NAMALWA (cell line): ENCODE data around the gene AGPS.
"Not testable (repeated sequence)": the region's sequence is repeated elsewhere in the genome, so short reads cannot be mapped to it uniquely, and the experiment has no call there.

Source experiments
- DNase-seq: peaks from one replicate; pipeline ENCODE4 v3.0.0-alpha.2; 2015; ENCODE audit warnings: low spot score

Gene AGPS

DNA sequence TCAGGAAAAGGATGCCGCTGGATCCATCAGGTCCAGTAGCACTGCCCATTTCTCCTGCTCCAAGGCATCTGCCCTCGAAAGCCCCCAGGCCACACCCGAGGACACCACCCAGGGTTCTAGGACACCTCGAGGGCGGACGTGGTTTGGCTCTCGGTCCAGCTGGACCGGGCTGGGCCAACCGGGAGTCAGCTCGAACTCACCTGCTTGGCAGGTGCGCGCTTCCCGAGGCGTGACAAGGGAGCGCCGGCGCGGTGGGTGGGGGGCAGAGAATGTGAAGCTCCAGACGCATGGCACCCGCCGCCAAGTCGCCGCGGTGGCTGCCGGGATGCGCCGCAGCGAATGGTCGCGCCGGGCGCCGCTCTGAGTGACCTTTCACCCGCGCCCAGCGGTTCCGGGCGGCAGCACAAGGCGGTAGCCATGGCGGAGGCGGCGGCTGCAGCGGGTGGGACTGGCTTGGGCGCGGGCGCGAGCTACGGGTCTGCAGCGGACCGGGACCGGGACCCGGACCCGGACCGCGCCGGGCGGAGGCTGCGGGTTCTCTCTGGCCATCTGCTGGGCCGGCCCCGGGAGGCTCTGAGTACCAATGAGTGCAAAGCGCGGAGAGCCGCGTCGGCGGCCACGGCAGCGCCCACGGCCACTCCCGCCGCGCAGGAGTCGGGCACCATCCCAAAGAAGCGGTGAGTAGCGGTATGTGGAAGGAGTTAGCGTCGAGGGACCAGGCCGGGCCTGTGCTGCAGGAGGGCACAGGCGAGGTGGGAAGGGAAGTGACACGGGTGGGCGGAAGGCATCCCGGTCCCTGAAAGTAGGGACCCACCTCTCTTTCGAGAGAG lies at the start of gene AGPS:
Gene AGPS (plus strand): TSS at position 401 of the 830 bp plus-strand sequence. CDS start 17 bp downstream, at position 418.
- DNase-seq = peak; percentile 62

DNA sequence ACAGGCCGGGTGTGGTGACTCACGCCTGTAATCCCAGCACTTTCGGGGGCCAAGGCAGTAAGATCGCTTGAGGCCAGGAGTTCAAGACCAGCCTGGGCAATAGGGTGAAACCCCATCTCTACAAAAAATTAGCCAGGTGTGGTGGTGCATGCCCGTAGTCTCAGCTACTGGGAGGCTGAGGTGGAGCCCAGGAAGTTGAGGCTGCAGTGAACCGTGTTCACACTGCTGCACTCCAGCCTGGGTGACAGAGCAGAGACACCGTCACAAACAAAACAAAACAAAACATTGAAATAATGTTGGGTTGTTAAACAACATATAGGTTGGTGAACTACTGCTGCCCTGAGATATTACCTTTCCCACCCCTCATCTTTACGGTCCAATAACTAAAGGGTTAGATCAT lies 48.8 kb upstream of the AGPS start:
- no peak for DNase-seq

GRCh38 chr2:177344316-177344715 lies 48.3 kb upstream of the AGPS start:
- DNase-seq = peak; percentile 22

DNA sequence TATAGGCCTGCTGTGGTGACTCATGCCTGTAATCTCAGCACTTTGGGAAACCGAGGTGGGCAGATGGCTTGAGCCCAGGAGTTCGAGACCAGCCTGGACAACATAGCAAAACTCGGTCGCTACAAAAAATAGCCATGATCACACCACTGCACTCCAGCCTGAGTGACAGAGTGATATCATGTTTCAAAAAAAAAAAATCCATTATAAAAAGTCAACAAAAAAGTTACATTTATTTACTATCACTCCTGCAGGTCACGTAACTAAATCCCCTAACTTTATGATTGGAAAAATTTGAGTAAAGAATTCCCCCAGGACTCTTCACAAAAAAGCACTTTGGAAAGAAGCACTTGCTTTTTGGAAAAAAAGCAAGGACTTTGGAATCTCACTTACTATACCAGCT lies 46.4 kb upstream of the AGPS start:
- DNase-seq = no peak

DNA sequence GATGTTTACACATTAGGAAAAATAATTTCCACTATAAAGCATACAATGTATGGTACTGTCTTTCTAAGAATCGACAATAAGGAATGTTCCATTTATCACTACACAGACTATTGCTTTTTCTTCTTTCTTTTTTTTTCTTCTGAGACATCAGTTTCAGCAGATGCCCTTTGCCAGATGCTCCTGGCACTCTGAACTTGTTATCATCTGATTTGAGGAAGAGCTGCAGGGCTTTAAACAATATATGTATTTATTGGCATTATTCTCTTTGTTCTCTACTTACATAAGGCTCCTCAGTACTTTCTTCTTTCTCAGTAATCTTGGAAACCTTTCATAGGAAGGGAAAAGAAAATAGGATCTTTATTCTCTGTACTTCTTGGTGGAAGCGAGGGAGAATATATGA lies 45.0 kb upstream of the AGPS start:
- no peak for DNase-seq

GRCh38 chr2:177348118-177348654 lies 44.4 kb upstream of the AGPS start:
- no peak for DNase-seq

DNA sequence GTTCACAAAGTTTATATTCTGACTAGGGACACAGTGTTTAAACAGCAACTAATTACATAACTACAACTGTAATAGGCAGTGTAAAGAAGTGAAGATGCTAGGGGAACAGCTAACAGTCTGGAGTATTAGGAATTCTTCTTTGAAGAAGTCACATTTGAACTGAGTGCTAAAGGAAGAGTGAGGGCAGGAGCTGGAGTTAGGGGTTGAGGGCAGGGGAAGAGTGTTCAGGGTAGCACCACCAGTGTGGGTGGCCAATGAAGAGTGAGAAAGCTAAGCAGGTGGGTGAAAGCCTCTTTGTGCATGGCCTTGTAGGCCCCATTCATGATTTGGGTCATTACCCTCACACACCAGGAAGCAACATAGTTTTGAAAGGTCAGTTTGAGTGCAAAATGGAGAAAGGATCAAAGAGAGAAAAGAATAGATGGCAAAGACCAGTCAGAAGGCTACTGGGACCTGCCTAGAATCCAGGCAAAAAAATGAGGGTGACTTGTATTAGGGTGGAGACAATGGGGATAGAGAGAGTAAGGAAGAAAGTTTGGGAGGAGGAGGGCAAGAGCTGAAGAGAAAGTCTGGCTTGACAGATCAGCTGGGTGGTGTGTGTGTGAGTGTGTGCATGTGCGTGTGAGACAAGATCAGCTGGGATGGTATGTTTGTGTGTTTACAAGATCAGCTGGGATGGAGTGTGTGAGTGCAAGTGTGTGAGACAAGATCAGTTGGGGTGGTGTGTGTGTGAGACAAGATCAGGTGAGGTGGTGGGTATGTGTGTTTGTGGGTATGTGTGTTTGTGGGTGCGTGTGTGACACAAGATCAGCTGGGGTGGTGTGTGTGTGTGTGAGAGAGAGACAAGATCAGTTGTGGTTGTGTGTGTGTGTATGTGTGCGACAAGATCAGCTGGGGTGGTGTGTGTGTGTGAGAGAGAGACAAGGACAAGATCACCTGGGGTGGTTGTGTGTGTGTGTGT lies 43.6 kb upstream of the AGPS start:
- no peak for DNase-seq

DNA sequence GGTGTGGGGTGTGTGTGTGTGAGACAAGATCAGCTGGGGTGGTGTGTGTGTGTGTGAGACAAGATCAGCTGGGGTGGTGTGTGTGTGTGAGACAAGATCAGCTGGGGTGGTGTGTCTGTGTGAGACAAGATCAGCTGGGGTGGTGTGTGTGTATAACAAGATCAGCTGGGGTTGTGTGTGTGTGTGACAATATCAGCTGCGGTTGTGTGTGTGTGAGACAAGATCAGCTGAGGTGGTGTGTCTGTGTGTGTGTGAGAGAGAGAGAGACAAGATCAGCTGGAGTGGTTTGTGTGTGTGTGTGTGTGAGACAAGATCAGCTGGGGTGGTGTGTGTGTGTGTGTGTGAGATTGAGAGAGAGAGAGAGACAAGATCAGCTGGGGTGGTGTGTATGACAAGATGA lies 41.9 kb upstream of the AGPS start:
- not testable (repeated sequence) for DNase-seq

GRCh38 chr2:177351121-177351520 lies 41.5 kb upstream of the AGPS start:
- DNase-seq = not testable (repeated sequence)

DNA sequence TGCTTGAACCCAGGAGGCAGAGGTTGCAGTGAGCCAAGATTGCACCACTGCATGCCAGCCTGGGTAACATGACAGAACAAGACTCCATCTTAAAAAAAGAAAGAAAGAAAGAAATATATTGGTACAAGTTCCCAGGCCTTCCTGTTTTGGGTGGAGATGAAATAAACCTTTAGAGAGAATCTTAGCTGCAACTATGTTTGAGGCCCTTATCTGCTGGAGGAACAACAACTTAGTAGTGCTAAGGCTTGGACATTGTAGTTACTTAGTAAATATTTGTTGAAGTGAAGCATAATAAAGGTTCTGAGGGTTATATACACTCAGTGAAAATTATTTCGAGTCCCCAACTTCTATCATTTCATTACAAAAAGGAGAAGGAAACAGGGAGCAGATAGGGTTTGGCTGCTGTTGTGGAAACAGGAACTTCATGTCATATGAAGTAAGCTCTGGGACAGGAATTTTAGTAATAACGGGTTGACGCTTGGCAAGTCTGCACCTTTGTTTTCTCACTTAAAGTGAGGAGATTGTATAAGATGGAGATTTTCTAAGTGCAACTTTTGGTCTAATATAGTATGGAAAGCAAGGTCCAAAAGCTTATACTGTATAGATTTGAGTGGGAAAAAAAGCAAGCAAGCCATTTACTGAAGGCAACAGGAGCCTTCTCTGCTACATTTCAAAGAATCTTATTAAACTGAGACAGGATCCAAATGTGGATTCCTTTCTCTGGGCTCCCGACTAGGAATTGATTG lies 40.0 kb upstream of the AGPS start:
- DNase-seq = peak; percentile 20

- no peak for DNase-seq
These were observed 39.4 kb upstream of the AGPS start for GRCh38 chr2:177353187-177353478.

DNA sequence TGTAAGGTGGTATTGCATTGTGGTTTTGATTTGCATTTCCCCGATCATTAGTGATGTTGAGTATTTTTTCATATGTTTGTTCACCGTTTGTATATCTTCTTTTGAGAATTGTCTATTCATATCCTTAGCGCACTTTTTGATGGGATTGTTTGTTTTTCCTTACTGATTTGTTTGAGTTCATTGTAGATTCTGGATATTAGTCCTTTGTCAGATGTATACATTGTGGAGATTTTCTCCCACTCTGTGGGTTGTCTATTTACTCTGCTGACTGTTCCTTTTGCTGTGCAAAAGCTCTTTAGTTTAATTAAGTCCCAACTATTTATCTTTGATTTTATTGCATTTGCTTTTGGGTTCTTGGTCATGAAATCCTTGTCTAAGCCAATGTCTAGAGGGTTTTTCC lies 38.0 kb upstream of the AGPS start:
- DNase-seq = not testable (repeated sequence)

GRCh38 chr2:177355874-177356273 lies 36.7 kb upstream of the AGPS start:
- DNase-seq = no peak

- no peak for DNase-seq
These were observed 32.6 kb upstream of the AGPS start for GRCh38 chr2:177359836-177360595.

DNA sequence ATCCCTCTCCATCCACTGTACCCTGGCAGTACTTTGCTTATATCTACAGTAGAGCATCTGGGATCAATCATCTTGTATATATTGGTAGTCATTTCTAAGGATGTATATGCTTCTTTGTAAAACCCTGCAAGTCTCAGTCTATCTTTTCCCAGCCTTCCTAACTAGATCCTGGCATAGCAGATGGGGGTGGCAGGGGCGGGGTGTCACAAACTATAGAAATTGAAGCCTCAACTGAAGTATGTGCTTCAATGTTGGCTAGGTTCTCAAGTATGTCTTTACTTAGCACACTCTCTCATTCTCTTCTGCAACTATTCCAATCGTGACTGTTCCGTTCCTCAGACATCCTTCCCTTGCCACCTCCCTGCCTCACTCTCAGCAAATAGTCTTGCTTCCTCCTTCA lies 30.1 kb upstream of the AGPS start:
- DNase-seq = no peak

GRCh38 chr2:177363332-177363731 lies 29.2 kb upstream of the AGPS start:
- no peak for DNase-seq

GRCh38 chr2:177365764-177366163 lies 26.8 kb upstream of the AGPS start:
- not testable (repeated sequence) for DNase-seq

- DNase-seq = not testable (repeated sequence)
These were observed 24.6 kb upstream of the AGPS start for GRCh38 chr2:177368023-177368422.

DNA sequence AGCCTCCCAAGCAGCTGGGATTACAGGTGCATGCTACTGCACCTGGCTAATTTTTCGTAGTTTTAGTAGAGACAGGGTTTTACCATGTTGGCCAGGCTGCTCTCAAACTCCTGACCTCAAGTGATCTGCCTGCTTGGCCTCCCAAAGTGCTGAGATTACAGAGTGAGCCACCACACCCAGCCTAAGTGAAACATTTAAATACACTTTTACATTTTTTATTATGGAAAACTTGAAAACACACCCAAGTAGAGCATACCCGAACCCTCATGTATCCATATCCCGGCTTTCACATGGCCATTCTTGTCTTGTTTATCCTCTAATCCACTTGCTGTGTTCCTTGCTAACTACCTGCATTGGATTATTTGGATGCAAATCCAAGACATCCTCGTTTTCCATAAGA lies 13.2 kb upstream of the AGPS start:
- DNase-seq = no peak

DNA sequence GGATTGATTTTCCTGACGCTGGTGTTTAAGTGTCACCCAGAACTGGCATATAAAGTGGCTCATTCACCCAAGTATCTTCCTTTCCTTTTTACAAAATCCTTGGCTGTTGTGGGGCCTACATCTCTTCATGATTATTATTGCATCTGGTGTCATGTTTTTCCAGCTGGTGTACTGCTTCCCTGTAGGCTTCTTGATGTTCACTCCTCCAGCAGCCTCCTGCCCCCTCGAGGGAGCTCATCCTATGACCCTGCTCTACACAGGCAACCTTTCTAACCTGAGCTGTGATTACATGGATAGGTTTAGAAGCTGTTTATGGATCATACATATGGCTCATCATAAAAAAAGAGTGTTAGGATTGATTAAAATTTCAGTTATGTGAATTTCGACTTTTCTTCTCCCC lies 12.4 kb upstream of the AGPS start:
- no peak for DNase-seq

GRCh38 chr2:177383935-177384334 lies 8.6 kb upstream of the AGPS start:
- no peak for DNase-seq
